Activated naive CD4-positive, alpha-beta T cell treated with Interleukin-2 at 50 U/mL for 16 hours (primary cell): ENCODE measurements around the gene FOXC2.
A peak's percentile ranks its signal among the peaks of the same experiment; 100 is the strongest.

ENCODE experiments used
- DNase-seq: peaks from one replicate; pipeline ENCODE4 v3.0.0-alpha.2; 2020

FOXC2 gene

DNA sequence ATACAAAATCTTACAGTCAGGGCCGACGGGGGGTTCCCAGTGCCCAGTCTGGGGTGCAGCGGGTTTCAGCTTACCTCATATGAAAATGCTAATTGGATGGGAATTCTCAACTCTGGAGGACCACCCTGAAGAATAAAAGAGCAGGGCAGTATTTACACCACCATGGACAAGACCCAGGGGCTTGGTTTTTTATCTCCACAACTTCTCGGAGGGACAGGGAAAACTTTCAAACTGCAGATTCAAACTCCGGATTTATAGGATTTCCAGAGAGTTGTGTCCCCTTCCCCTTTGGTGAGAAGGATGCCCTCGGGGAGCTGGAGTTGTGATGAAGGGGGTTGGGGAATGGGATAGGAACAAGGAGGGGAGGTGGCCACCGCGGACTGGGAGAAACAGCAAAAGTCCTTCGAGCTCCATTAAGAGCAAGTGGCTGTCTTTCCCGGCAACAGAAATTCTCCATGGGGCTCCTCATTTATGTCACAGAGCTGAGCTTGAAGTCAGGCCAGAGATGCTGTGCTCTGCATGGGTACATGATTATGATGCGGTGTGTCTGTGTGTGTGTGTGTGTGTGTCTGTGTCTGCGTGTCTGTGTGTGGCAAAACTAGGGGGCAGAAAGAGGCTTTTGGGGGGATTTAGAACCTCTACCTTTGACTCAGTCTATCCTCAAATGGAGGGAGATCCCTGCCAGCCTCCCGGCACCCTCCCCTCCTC is 27.4 kb downstream of the FOXC2 start:
- no peak for DNase-seq

DNA sequence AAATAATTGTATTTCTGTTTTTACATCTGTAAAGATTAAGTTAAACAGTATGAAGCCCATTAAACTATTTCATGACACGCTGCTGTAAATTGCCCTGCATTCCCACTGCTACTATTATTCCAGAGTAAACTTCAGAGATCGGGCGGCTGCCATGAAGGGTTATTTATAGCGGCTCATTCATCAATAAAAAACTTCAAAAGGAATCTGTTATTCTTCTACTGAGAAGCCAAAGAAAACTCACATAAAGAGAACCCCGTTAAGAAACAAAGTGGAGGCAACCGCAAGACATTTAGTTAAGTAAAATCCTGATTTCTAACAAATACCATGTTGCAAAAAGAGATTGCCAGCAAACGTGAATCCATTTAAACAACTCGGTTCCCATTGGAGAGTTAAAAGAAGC is 28.1 kb downstream of the FOXC2 start:
- DNase-seq: no peak

DNA sequence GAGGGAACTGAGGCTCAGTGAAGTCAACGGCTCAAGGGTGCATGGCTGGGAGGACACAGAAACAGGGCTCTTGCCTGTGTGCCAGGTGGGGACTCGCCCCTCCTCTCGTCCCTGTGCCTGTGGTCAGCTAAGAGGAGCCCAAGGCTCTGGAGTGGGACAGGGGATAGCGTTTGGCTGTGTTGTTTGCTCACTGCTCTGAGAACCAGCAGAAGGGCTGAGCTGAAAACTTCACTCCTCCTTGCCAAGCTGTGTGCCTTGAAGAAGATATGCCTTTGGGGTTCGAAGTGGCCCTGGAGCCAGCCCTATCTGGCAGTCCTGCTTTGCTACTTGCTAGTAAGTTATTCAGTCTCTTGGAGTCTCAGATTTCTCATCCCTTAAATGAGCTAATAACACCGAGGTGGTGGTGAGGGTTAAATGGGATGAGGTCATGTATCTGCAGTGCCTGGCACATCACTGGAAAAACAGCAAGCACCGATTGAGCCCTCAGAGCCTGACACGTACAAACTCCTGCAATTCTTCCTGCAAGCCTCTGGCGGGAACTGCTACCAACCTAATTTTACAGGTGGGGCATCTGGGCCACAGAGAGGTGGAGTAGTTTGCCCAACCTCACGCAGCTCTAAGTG is 29.5 kb downstream of the FOXC2 start:
- no peak for DNase-seq

DNA sequence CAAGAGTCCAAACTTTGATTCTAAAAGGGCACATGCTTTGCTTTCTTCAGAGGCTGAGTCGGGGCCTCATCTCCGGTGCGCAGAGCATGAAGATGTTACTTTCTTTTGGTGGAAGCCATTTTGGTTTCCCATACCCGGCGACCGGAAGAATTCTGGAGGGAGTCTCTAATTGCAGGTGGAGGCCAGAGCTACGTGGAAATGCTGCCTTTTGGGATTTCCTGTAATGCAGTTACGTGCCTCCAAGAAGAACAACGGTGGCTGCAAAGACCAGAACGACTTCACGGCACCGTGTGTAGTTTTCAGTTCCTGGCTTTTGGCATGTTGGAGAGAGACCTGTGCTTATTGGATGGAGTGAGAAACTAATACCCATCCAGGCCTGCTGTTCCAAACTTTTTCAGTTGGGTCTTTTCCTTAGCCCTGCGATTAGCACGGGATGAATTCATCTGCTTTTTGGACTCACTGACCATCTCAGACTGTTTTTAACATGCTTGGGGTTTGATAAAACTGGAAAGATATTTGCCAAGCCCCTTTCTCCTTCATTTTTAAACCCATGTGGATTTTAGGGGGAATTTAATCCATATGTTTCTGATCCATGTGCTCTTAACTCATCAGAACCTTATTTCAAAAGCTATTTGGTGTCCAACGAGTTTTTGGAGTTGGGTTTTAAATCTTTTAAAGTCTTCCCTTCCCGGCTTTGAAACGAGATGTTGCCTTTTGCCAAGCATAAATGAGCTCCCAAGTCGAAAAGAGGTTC is 30.7 kb downstream of the FOXC2 start:
- DNase-seq: no peak

DNA sequence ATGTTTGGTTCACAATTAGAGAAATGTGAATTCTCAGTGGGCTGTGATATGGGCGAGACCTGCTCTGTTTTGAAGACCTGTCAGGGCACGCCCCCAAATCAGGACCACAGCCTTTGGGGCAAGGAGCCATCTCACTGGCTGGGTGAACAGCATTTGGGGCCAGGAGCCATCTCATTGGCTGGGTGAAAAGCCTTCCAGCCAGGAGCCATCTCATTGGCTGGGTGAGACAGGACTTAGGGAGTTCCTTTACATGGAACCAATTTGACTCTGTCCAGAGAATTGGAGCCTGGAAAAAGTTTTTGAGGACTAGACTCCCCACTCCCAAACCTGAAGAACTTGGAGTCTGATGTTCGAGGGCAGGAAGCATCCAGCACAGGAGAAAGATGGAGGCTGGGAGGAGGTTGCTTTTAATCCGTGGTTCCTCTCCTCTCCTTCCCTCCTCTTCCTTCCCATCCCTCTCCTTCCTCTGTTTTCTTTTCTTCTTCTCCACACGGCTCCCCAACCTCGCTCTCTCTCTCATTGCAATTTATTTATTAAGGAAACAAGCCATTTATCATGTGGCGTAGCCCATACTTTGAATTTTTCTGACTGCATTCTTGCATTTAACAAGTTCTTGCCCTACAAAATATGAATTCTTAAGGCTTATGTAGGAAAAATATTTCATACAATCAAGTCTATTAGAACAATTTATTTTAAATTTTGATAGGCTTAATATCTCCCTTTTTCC is 31.4 kb downstream of the FOXC2 start:
- DNase-seq: no peak

DNA sequence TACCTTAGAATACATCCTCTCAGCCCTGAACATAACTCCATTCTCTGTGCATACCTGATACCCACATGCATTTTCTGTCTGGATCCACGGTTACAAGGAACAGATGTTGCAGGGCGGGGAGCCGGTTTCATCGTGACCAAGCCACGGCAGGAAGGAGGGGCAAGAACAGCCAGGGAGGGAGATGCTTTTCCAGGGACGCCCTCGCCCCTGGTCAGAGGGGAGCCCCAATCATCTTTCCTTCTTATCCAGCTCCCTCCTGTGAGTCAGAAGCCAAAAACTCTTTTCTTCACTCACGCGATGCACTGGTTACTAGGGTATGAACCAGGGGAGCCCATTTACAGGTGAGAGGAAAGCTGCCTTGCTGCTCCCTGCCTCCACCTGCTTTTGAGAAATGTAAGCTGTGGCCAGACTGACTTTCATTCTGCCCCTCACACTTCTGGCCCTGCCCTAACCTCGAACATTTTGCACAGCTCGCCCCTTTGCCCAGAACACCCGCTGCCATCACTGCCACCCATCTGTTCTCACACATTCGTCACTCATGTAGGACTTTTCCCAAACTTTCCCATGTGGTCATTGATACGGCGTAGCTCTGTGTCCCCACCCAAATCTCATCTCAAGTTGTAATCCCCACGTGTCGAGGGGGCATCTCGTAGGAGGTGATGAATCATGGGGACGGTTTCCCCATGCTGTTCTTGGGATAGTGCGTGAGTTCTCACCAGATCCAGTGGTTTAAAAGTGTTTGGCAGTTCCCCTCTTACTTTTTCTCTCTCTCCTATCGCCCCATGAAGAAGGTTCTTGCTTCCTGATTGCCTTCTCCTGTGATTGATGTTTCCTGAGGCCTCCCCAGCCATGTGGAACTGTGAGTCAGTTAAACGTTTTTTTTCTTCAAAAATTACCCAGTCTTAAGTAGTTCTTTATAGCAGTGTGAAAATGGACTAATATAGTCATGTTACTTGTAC is 32.3 kb downstream of the FOXC2 start:
- DNase-seq: no peak

DNA sequence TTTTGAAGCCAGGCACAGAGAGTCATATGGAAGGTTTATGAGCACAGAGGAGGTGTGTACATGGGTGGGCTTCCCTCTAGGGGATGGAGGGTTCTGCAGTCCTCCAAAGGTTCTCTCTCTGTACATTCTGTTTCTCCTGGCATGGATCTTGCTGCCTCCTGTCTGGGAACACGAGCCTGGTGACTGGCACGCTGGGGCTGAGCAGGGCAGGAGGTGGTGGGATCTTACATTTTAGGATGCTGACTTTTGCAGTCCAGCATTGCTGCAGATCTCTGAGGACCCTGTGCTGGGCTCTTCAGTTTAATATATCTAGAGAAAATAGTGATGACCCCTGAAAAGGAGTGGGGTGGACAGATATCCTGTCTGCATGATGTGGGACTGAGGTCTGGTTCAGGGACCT is 34.7 kb downstream of the FOXC2 start:
- DNase-seq: no peak

DNA sequence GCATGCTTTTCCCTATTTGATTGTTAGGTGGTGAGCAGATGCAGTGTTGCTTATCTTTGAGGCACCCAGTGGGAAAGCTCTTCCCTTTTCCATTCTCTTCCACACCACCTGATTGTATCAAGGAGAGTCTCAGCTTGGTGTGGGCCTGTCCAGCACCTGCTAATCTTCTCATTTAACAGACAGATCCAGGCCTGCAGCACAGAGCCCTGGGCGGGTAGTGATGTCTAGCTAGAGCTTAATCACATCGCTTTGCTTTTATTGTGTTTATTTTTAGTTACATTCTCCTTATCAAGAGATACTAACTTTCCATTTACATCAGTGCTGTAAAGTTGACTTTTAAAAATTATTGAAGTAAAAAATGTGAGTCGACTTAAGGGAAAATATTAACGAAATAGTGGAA is 35.9 kb downstream of the FOXC2 start:
- no peak for DNase-seq

DNA sequence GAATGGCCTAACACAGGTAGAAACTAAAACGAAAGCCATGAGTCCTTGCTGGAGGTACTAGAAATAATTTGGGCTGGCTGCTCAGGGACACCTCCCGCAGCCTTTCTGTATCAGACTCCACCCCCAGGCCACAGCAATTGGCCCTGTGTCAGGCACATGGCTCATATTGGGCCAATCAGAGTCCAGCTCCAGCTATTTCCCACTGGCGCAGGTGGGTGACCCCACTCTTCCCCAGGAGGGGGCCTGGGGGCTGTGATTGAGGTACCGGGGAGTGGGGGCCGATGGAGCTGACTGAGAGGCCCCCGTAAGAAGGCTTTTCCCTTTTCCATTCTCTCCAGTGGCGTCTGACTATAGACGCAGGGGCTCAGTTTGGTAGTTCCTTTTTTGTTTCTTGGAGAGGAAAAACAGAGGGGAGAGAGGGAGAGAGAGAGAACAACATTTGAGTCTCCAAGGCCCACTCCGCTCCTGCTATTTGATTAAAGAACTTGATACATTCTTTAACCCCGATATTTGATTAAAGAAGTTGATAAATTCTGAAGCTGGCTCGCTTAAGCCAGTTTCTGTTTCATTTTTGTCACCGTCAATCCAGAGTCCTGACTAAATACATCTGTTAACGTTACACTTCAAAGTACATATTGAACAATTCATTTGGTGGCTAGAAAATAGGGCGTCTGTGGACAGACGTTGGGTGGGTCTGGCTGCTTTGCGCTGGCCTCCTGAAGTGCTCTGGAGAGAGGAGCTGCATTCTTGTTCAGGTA is 38.0 kb downstream of the FOXC2 start:
- peak; percentile 43 for DNase-seq

DNA sequence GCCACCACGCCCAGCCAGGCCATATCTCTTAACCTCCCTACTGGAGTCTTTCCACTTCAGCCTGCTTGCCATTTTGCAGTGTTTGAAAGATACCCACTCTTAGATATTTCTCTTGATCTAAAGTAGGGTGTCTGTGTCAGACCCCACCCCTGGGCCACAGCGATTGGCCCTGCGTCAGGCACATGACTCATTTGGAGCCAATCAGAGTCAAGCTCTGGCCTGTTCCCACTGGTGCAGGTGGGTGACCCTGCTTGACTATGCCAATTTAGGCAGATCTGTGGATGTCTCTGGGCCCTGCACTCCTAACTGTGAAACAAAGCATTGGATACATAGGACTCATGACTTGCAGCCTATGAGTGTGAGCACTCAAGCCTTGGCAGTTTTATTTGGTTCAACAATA is 39.3 kb downstream of the FOXC2 start:
- no peak for DNase-seq

DNA sequence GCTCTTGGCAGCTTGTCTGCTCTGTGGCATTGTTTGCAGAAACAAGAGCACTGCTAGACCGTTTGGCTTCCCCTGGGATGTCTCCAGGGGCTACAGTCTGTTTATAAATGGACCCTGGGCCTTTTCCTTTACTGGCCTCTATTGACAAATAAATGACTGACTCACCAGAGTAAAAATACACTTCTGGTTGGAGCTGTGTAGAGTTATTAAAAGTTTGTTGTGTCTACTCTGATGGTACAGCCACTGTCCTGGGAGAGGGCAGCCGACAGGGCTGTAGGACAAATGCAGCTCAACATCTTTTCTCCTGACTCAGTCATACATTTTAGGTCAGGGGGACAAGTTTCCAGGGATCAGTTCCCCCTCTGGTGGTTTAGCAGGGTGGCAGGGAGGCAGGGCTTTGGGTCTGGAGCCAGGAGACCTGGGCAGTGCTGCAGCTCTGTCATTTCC is 41.7 kb downstream of the FOXC2 start:
- DNase-seq: no peak

DNA sequence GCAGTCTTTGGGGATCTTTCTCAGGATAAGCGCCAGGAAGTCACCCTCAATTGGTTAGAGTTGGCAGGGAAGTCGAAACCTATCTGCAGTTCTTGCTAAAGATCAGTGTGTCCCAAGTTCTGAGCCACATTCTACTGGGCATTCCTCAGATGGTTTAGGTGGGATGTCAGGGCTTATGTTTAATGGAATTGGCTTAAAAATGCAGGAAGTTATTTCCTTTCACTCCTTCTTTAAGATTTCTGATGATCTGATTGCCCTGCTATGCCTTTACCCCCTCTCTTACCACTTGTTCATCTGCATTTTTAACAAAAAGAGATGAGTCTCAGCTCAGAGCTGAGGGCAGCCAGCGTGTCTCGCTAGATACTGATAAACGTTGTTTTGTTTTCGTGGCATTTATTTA is 42.5 kb downstream of the FOXC2 start:
- no peak for DNase-seq

DNA sequence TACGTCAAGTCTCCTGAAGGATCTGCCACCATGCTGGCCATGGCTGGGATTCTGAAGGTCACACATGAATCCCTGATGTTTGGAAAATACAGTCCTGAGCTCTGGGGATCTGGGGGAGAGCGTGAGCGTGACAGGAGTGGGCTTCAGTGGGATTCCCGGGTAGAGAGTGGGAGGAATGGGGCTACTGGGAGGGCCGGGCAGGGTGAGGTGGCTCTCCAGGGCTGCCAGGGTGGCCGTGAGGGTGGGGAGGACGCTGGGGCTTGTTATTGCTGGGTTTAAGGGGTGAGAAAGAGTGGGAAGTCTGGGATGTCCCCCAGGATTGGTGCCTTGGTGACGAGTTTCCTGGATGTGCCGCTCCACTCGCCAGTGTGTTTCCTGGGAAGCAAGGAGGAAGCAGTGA is 43.0 kb downstream of the FOXC2 start:
- DNase-seq: no peak

DNA sequence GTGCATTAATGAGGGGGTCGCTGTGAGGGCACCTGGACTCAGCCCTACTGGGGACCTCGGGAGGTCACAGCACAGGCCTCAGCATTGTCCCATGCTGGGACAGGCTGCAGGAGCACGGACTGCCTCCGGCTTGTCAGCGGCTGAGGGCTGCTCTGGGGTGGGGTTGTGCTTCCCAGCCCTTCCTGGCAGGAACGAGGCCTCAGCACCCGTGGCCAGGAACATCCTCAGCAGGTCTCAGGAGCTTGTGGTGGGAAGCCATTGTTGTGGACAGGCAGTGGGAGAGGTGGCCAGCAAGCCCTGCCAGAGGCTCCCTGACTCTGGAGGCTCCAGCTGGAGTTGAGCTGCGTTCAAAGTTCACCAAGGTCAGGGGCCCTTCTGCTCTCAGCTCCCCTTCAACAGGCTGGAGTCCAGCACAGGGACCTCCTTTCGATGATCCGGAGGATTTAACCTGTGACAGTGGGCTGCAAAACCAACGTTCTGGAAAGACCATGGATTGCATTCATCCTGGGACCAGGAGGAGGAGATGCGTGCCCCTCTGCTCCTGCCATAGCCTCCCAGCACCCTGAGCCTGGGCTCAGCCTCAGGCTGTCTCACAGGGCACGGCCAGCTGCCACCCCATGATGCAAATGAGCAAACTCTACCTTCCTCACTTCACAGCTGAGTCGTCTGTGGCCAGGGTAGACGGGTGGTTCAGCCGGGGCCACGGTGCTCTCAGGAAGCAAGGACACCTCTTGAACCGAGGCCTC is 44.3 kb downstream of the FOXC2 start:
- no peak for DNase-seq

DNA sequence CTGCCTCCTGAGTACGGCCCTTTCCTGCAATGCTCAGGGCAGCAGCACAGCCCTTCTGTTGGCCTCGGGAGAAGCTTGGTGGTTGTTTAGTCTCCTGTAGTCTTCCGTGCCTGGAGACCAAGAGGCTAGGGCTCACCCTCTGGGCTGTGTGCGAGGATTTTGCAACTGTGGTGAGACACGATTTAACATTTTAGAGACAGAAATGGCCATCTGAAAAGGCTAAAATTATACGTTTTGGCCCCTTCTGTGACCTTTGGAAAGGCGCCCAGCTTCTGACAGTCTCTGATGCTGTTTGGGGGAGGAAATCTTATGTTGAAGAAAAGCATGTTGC is 44.9 kb downstream of the FOXC2 start:
- no peak for DNase-seq

DNA sequence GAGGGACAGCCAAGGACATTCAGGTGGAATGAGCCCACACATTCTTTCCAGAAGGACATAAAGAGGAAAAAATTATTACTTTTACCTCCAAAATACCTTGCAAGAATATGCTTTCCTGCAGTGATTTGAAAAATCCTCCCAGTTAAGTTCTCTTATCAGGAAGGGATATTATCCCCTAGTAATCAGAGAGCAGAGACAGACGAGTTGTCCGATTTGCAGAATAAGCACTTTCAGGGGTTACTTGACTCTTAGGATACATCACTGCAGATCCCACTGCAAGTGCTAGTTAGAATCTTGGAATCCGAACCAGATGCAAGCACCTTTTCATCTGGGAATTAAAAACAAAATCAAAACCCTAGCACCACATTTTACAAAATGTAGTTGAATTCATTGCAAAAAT is 45.3 kb downstream of the FOXC2 start:
- no peak for DNase-seq

DNA sequence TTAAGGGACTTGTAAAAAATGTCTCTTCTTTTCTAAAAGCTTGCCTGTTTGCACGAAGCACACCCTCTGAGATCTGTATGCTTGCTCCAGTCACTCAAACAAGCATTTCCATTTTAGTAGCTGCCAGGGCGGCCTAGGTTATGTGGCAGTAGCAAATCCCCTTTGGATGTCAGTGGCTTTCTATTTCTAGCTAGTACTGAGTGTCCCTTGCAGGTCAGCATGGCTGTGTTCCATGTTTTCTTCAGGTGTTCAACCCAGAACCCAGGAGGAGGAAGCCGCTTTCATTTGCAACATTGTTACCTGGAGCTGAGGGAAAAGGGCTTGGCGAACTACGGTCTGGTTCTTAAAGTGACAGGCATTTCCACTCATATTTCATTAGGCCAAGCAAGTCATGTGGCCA is 48.1 kb downstream of the FOXC2 start:
- no peak for DNase-seq

DNA sequence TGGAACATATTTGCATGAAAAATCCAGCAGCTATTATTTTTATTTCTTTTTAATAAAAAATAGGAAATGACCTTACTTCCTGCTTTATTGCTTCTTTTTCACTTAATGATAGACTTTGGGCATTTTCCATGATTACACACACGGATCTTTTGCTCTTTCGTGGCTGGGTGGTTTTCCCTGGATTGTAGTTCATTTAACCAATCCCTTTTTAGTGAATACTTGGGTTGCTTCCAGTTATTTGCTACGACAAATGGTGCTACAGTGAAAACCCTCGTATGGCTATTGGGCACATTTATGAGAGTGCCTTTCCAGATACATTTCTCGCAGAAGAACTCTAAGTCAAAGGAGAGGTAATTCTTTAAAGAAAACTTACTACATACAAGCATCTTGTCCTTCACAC is 50.3 kb downstream of the FOXC2 start:
- no peak for DNase-seq

DNA sequence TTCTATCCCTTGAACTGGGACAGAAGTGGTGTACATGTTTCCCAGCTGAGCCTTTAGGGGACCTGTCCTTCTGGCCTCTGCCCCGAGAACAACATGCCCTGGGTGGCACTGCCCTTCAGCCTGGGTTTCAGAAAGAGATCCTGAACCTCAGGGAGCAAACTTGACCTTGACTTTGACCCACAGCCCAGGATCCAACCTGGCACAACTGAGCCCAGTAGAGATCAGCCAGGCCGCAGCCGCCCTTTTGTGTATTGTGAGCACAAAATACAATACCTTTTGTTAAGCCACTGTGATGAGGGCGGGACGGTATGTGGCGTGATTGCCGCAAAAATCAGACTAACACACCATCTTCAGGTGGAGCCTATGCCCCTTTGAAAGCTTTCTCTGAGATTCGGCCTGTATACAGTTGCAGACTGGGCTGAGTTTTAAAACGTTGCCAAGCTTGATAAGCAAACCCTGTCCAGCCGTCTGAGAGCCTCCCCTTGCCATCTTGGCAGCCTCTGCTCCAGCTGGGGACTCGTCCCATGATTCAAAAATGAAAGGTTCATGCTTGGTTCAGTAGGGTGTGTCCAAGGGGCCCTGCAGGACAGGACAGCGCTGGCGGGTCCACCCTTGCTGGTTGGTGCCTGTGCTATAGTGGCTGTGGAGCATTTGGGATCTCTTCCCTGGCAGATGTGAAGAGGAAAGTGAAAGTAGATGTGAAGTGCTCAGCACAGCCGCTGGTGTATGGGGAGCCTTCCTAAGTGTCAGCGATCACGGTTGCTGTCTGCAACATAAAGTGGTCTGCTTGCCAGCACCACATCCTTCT is 52.0 kb downstream of the FOXC2 start:
- no peak for DNase-seq
